Tibial nerve (tissue), 4 donors: ENCODE data around the gene C2orf76. TPM values are rescaled to one million over a fixed set of nuclear protein-coding genes. Genes with fewer than 3 reads are reported as not detected.

Experiments used
- DNase-seq, 2 donors: peaks; one replicate each; pipeline ENCODE4 v3.0.0-alpha.2; 2019; ENCODE audit warnings: low spot score in 2 of 2
- H3K27ac ChIP-seq, 4 donors: fragments of 200-600 bp; sonication (generic) in 3 of 4; one replicate each; pipeline ENCODE4 v1.5.1; 2017 to 2019; ENCODE audit warnings: mild to moderate bottlenecking in 1 of 4
- H3K27me3 ChIP-seq, 2 donors: fragments of 200-600 bp; sonication (generic) in 1 of 2; one replicate each; pipeline versions ENCODE4 v1.5.1 to v1.6.0; 2017 to 2019
- H3K36me3 ChIP-seq, 3 donors: fragments of 200-600 bp; sonication (generic); one replicate each; pipeline ENCODE4 v1.5.1; 2018 to 2019
- H3K4me1 ChIP-seq, 4 donors: fragments of 200-600 bp; sonication (generic) in 3 of 4; one replicate each; pipeline ENCODE4 v1.5.1; 2017 to 2019
- H3K4me3 ChIP-seq, 4 donors: fragments of 200-600 bp; sonication (generic) in 3 of 4; one replicate each; pipeline ENCODE4 v1.5.1; 2017 to 2019; ENCODE audit warnings: mild to moderate bottlenecking in 1 of 4, moderate library complexity in 1 of 4
- H3K9me3 ChIP-seq, 4 donors: fragments of 200-600 bp; sonication (generic) in 3 of 4; one replicate each; pipeline ENCODE4 v1.5.1; 2017 to 2019
- CTCF ChIP-seq, 5 experiments: fragments of 200-600 bp in 3 of 5; fragments of 450-650 bp in 2 of 5; sonication (generic) in 3 of 5; IDR thresholded peaks; one replicate each; pipeline ENCODE4 v1.5.1; 2016 to 2019; ENCODE audit warnings: antibody characterized with exemption in 5 of 5, mild to moderate bottlenecking in 3 of 5, moderate library complexity in 2 of 5
- EP300 ChIP-seq, 2 donors: sonication (generic); formaldehyde crosslinking; IDR thresholded peaks; one replicate each; pipeline ENCODE4 v1.6.1; 2017; ENCODE audit warnings: antibody characterized with exemption in 2 of 2, mild to moderate bottlenecking in 1 of 2
- POLR2A ChIP-seq, 2 donors: fragments of 450-650 bp; IDR thresholded peaks; one replicate each; pipeline ENCODE4 v1.6.1; 2017; ENCODE audit warnings: antibody characterized with exemption in 2 of 2, mild to moderate bottlenecking in 2 of 2, moderate library complexity in 2 of 2
- WGBS, 2 donors: methylation state at CpG; one replicate each; pipeline ENCODE4 v1.1.5; 2018; 5-methylcytosine and 5-hydroxymethylcytosine counted together
- total RNA-seq, 4 donors: library from RNA; depleted of rRNA; stranded (reverse); fragments of >200 nt; gene quantifications; one replicate each; pipeline ENCODE4 v1.1.0, GENCODE V29; 2016

Gene C2orf76
- 10 to 100 TPM in 2 of 4 donors, 1 to 10 TPM in 2; 1.4 to 14.2 (median 9.4) TPM for total RNA-seq

GRCh38 chr2:119366649-119367471 is at the start of gene C2orf76, which contains the start of gene DBI:
TSS of gene C2orf76 (minus strand) at chr2:119366834. CDS start at chr2:119339959, 26,875 bp downstream.
TSS of gene DBI (plus strand) at chr2:119366977. CDS start at chr2:119367052, 75 bp downstream.
- TF ChIP-seq CTCF (IDR thresholded peaks at IDR 0.05) (peak in 1 of 5 experiments; percentile 33), EP300 (IDR thresholded peaks at IDR 0.05) (peak; percentile 95 to 98), POLR2A (IDR thresholded peaks at IDR 0.05) (peak; percentile 72 to 91)
- WGBS, 2 donors: 0 to 1% methylated on average over 55 to 56 of the region's 65 CpGs
- H3K4me1 ChIP-seq: peaks cover 0 to 59% (median 24%) of the 10 kb centered on the region in 4 donors
- peak within 1 kb of the TSS; percentile 63 to 84 (median 78) for H3K4me3 ChIP-seq
- peak within 1 kb of the TSS; percentile 69 to 91 (median 88) for H3K27ac ChIP-seq
- no peaks in the 10 kb centered on the region for H3K9me3 ChIP-seq
- H3K36me3 ChIP-seq: peaks cover 0 to 36% (median 0%) of the 10 kb centered on the region in 3 donors
- peak; percentile 87 to 88 for DNase-seq
- H3K27me3 ChIP-seq: no peaks in the 10 kb centered on the region

GRCh38 chr2:119415630-119416029 is 49.0 kb upstream of the C2orf76 start:
- no peaks in the 10 kb centered on the region for H3K27me3 ChIP-seq
- H3K4me3 ChIP-seq: no peak overlapping the region
- H3K27ac ChIP-seq: no peak overlapping the region
- no peak for DNase-seq
- H3K4me1 ChIP-seq: no peaks in the 10 kb centered on the region
- WGBS, 2 donors: 79 to 88% methylated on average over 1 of the region's 1 CpG
- no peaks in the 10 kb centered on the region for H3K36me3 ChIP-seq
- no peak for TF ChIP-seq EP300 (IDR thresholded peaks at IDR 0.05)
- no peak for TF ChIP-seq CTCF (IDR thresholded peaks at IDR 0.05)
- TF ChIP-seq POLR2A (IDR thresholded peaks at IDR 0.05): no peak
- H3K9me3 ChIP-seq: no peaks in the 10 kb centered on the region

DNA sequence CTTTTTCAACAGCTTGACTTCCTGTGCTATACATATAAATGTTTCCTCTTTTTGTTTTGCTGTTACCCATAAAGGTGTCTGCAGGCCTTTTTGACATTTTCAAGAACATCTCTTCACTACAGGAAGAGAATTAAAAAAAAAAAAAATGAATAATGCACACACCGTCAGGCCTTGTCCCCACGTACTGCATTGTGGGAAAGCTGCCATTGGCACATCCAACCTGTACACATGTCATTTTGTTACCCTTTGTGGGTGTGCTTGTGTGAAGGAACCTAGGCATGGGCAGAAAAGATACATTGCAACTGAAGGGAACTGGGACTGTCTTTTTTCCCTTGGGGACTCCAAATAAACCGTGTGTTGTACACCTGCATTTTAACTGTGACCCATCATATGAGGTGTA is 48.3 kb upstream of the C2orf76 start:
- Histone ChIP-seq H3K27me3 (no peaks in the 10 kb centered on the region), H3K27ac (no peak overlapping the region), H3K4me3 (no peak overlapping the region), H3K9me3 (no peaks in the 10 kb centered on the region), H3K36me3 (no peaks in the 10 kb centered on the region), H3K4me1 (no peaks in the 10 kb centered on the region)
- no peak for TF ChIP-seq CTCF (IDR thresholded peaks at IDR 0.05)
- TF ChIP-seq POLR2A (IDR thresholded peaks at IDR 0.05): no peak
- no peak for TF ChIP-seq EP300 (IDR thresholded peaks at IDR 0.05)
- DNase-seq: no peak
- 74 to 85% methylated on average over 3 of the region's 3 CpGs for WGBS, 2 donors

GRCh38 chr2:119409506-119409905 is 42.9 kb upstream of the C2orf76 start:
- no peak for TF ChIP-seq POLR2A (IDR thresholded peaks at IDR 0.05)
- TF ChIP-seq EP300 (IDR thresholded peaks at IDR 0.05): no peak
- TF ChIP-seq CTCF (IDR thresholded peaks at IDR 0.05): no peak
- WGBS, 2 donors: 67 to 73% methylated on average over 4 of the region's 4 CpGs
- H3K36me3 ChIP-seq: no peaks in the 10 kb centered on the region
- H3K4me1 ChIP-seq: no peaks in the 10 kb centered on the region
- no peaks in the 10 kb centered on the region for H3K27me3 ChIP-seq
- H3K27ac ChIP-seq: no peak overlapping the region
- peaks cover 0 to 8% (median 0%) of the 10 kb centered on the region in 4 donors for H3K9me3 ChIP-seq
- no peak overlapping the region for H3K4me3 ChIP-seq
- no peak for DNase-seq

GRCh38 chr2:119408221-119408619 is 41.6 kb upstream of the C2orf76 start:
- Histone ChIP-seq H3K36me3 (no peaks in the 10 kb centered on the region), H3K4me3 (no peak overlapping the region), H3K9me3 (peaks cover 0 to 8% (median 0%) of the 10 kb centered on the region in 4 donors), H3K27me3 (no peaks in the 10 kb centered on the region), H3K4me1 (peaks cover 0 to under 1% (median 0%) of the 10 kb centered on the region in 4 donors), H3K27ac (no peak overlapping the region)
- no peak for TF ChIP-seq EP300 (IDR thresholded peaks at IDR 0.05)
- TF ChIP-seq CTCF (IDR thresholded peaks at IDR 0.05): no peak
- no peak for TF ChIP-seq POLR2A (IDR thresholded peaks at IDR 0.05)
- DNase-seq: no peak
- WGBS, 2 donors: 64 to 66% methylated on average over 5 of the region's 5 CpGs
